Measurements from ENCODE around the gene PABPN1L.
"Not testable (repeated sequence)": the region's sequence is repeated elsewhere in the genome, so short reads cannot be mapped to it uniquely, and the experiment has no call there.

The PABPN1L gene

DNA sequence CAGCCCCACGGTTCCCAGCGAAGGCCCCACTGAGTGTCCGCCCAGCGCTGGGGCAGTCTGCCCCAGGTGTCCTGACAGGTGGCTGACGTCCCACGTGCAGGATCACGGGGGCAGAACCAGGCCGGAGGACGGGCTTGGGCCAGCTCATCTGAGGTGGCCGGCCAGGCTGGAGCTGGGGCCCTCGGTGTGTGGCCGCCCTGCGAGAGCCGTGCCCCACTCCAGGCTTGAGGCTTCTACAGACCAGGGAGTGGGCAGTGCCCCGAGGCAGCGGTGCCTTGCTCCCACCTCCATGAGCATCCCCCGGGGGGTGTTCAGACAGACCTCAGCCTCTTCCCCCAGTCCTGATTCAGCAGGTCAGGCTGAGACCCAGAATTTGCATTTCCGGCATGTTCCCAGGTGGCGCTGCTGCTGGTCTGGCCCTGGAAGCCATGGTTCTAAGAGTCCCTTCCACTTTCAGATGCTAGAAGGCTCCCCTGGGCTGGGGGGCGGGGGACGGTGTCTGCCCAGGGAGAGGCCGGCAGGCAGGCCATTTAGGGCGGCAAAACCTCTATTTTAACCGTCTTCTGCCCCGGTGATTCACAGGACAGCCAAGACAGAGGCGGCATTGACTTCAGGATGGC is 35.4 kb upstream of the PABPN1L start:
- DNase-seq (ENCODE audit: low read depth, low spot score) = no peak

DNA sequence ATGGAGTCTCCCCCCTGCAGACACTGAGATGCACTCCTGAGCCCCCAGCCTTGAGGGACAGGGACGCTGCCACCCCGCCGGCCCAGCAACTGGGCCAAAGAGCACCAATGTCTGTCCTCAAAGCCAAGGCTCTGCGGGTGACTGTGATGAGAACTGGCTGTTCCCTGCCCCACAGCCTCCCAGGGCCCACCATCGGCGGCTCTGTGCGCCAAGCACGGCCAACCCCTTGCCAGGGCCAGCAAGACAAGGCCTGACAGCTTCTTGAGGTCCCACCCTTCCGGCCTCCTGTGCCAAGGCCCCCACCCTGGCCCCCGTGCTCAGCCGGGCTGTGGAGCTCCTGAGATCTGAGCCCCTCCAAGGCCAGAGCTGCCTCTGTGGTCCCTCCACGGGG is 34.2 kb upstream of the PABPN1L start:
- no peak for DNase-seq (ENCODE audit: low read depth, low spot score)

DNA sequence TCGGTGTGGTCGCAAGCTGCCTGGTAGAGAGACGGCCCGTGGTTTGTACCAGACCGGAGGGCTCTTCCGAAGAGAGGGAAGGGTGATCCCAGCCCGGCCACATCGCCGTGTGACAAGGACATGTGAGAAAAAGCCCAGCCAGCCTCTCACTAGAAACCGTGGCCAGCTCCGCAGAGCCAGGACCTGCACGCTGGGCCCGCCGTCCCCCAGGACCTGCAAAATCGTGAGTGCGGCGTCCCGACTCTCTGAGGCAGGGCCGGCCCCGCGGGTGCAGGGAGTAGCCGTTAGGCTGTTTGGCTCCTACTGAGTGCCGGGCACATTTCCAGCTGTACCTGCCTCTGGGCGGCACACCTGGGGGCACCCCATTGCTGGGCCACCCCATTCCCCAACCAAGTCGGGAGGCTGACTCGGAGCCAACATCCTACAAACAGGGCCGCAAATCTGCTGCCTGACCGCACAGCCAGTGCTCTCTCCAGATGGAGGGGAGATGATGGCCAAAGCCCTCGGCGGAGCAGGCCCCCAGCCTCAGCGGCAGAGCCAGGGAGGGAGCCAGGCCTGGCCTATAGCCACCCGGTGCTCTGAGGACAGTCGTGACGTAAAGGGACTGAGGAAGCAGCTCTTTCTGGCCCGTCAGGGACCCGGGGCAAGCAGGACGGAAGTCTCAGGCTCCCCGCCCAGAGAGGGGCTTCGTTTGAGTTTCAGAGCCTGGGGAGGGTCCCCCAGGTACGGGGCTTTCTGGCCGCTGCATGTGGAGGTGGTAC is 33.6 kb upstream of the PABPN1L start:
- no peak for DNase-seq (ENCODE audit: low read depth, low spot score)

DNA sequence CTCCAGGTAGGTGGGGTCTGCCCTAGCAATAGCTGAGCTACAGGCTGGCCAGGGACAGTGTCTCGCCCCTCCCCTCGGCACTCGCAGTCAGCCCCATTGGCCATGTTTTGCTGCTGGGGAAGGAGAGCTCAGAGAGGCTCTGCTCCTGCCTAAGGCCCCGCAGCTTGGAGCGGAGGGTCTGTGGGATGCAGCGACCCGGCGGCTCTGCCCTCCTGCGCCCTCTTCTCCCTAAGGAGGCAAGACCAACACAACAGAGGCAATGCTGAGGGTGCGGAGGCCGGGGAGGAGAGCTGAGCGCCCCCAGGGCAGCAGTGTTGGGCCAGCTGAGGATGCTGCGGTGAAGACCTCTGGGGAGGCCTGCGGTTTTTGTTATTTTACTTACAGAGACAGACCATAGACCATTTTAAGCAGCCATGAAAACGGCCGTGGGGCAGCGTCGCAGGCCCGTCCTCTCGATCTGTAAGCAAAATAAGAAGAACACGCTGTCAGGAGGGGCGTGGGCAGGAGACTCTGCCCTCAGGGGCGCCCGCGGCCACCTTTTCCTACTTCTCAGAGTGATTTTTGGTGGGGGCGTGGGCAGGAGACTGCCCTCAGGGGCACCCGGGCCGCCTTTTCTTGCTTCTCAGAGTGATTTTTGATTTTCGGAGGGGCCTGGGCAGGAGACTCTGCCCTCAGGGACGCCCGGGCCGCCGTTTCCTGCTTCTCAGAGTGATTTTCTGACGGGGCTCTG is 31.4 kb upstream of the PABPN1L start:
- no peak for DNase-seq (ENCODE audit: low read depth, low spot score)

DNA sequence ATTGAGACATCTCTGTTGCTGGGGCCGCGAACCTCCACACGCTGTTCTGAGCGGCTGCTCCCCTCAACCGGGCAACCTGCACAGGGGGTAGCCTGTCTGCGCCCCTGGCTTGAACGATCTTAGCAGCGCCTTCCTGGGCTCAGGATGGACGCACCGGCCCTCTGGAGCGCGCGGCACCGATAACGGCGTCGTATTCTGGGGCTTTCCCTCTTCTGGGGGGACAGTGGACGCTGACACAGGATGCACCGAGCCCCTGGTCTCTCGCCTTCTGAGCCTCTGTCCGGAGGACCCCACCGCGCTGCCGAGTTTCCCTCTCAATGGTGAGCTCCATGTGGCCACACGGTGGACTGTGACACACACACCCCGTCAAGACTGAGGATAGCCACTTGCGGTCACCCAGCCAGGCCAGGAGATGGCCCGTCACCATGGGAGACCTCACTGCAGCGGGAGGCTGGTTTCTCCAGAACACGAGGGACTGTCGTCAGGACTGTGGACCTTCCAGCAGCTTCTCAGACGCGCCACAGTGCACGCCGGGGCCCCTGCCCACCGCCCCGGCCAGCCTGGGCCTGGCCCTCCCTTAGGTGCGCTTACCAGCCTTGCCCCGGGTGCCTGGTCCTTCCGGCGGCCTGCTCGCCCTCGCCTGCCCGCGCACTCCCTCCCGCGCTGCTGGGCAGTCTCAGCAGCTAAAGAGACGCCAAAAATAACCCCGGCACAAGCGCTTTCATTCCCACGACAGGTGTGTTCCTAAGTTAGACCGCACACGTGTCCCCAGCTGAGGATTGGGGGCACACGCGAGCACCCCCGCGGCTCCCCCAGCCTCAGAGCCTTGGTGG is 30.0 kb upstream of the PABPN1L start:
- DNase-seq (ENCODE audit: low read depth, low spot score) = no peak

DNA sequence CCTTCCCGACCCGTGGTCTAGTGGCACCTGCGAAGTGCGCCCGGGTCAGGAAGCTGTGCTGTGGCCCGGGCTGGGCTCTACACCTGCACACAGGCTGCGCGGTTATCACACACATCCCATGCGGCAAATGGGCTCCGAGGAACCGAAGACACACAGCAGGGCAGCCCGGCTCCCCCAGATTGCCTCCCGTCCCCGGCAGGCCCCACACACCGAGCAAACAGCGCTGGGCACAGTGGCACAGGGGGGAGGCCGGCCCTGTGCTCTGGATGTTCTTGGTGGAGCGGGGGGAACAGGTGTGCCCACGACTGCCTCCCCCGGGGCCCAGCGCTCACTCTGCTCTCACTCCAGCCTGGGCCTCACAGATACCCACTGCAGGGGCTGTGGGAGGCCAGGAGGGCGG is 28.9 kb upstream of the PABPN1L start:
- DNase-seq (ENCODE audit: low read depth, low spot score) = no peak

DNA sequence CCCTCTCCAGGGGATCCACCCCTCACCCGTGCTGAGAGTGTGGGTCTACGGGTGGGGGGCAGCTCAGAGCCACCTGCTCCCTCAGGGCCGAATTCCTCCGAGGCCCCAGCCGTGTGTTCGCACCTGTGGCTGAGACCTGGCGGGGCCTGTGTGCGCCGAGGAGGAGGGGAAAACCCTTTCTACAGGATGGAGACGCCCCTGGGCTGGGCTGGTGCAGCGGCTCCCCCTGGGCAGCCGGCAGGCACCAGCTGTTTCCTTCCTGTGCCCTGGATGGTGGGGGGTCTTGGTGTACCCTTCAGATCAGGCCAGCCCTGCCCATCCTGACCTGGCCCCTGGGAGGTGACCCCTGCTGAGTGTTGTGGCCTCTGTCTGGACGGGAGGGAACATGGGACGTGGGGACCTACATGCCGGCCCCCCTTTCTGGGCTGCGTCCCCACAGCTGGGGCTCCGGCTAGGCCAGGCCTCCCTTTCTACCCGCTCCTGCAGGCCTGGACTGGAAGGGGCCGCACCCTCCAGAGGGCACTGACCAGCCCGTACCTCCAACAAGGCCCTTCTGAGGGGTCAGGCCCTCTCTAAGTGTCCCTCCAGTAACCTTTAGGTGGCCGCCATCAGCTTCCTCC is 28.3 kb upstream of the PABPN1L start:
- no peak for DNase-seq (ENCODE audit: low read depth, low spot score)

DNA sequence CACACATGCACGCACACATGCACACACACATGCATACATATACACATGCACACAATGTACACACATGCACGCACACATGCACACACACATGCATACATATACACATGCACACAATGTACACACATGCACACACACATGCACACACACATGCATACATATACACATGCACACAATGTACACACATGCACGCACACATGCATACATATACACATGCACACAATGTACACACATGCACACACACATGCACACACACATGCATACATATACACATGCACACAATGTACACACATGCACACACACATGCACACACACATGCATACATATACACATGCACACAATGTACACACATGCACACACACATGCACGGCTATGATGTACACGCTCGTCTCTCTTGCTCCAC is 27.8 kb upstream of the PABPN1L start:
- not testable (repeated sequence) for DNase-seq (ENCODE audit: low read depth, low spot score)

DNA sequence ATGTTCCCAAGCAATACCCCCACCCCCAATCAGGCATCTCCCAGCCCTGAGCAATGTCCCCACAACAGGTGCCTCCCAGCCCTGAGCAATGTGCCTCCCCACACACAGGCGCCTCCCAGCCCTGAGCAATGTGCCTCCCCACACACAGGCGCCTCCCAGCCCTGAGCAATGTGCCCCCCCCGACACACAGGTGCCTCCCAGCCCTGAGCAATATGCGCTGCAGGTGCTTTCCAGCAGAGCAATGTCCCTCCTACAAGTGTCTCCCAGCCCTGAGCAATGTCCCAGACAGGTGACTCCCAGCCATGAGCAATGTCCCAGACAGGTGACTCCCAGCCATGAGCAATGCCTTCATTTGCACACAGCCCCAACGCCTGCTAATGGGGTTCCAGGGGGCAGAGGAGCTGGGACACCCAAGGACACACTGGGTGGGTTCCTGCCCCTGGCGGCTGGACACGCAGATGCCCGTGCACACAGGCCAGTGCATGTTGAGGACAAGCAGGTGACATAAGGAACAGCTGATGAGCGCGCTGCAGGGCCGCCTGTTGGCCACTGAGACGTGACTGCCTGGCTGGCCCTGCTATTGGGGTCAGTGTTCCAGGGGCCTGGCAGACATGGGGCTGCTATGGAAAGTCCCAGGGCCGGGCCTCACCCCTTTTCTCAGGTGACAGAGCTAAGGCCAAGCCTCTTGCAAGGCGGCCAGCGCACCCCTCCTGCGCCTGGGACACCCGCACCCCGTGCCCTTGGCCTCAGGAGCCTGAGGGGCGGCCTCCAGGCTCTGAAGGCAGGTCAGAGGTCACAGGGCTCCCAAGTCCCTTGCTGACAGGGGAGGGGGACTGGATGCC is 26.9 kb upstream of the PABPN1L start:
- DNase-seq (ENCODE audit: low read depth, low spot score) = no peak

DNA sequence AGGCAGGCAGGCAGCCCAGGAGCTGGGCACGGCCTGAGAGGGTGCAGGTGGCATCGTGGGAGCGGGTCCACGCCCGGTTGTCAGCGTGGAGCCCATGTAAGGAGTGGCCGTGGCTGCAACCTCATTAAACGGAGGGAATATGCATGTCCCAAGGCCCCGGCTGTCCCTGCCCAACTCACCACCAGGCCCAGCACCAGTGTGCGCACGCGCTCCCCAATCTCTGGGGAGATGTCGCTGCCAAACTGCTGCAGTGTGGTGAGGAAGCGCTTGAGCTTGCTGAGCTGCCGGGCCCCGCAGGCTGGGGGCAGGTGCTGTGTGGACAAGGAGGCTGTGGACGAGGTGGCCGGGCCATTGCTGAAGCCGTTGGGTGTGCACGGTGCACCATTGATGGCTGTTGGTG is 25.6 kb upstream of the PABPN1L start:
- no peak for DNase-seq (ENCODE audit: low read depth, low spot score)

DNA sequence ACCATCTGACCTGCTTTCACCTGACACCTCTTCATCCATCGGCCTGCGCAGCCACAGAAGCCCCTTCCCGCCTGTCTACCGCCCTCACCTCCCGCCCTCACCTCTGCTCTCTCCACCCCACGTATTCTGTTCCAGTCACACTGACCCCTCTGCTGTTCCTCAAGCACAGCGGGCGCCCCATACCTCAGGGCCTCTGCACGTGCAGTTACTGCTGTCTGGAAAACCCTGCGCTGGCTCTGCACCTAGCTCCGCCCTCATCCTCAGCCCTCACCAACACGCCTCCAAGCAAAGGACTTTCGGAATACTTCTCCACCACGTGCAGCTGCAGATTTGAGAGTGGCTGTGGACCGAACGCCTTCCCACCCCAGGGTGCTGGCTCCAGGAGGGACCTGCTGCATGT is 24.6 kb upstream of the PABPN1L start:
- DNase-seq (ENCODE audit: low read depth, low spot score) = no peak

DNA sequence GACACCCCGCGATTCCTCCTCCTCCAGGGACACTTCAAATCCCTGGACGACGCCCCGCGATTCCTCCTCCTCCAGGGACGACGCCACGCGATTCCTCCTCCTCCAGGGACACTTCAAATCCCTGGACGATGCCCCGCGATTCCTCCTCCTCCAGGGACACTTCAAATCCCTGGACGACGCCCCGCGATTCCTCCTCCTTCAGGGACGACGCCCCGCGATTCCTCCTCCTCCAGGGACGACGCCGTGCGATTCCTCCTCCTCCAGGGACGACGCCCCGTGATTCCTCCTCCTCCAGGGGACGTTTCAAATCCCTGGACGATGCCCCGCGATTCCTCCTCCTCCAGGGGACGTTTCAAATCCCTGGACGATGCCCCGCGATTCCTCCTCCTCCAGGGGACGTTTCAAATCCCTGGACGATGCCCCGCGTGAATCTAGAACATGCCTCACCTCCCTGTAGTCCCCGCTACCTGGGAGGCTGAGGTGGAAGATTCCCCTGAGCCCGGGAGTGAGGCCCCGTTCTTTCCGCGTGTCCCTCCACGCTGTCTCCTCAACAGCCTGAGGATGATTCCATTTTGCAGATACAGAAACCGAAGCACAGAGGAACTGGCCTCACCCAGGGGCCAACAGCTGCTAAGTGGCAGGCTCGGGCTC is 23.4 kb upstream of the PABPN1L start:
- DNase-seq (ENCODE audit: low read depth, low spot score) = not testable (repeated sequence)

DNA sequence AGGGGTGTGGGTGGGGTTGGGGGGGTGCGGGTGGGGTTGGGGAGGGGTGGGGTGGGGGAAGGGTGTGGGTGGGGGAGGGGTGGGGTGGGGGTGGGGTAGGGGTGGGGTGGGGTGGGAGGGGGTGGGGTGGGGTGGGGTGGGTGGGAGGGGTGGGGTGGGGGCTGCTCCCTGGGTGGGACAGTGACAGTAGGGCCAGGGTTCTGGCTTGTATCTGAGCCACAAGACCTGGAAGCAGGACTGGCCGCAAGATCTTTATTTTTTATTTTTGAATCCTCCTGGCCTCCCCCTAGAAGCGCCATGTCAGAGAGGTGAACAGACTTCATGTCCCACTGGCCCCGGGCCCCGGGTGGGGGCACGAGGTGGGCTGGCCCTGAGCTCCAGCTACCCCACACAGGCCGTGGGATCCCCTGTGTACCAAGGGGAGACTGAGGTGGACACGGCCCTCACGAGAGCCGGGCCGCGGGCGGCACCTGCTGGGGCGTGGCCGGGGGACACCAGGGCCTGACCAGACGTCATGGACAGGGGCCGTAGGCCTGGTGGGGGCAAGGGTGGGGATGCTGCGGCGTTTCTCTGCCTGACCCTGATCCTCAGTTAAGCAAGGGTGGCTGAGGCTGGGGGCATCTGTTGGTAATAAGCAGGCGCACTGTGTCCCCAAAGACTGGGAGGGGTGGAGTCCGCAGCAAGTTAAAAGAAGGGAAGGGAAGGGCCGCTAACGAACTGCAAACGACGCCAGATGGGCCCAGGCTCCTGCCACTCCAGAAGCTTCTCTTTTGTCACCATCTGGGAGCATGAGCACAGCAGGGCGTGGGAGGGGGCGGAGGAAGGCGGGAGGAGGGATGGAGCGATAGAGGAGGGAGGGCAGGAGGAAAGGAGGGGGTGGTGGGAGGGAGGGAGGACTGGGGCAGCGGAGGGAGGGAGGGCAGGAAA is 22.3 kb upstream of the PABPN1L start:
- no peak for DNase-seq (ENCODE audit: low read depth, low spot score)

DNA sequence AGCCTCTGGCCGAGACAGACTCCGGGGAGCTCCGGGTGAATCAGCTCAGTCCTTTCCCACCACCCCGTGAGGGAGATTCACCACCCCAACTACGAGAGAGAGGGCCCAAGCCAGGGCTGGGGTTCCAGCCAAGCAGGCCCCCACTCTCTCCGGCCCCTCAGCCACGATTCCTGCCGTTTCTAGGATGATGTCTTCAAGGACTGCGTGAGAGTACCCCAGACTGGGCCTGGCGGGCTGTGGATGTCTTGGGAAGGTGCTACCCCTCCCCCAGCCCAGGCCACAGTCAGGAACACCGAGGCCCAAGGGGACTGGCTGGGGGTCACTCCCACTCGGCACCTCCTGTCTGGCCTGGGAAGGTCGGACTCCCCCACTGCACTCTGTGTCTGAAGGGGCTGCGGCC is 21.6 kb upstream of the PABPN1L start:
- no peak for DNase-seq (ENCODE audit: low read depth, low spot score)

DNA sequence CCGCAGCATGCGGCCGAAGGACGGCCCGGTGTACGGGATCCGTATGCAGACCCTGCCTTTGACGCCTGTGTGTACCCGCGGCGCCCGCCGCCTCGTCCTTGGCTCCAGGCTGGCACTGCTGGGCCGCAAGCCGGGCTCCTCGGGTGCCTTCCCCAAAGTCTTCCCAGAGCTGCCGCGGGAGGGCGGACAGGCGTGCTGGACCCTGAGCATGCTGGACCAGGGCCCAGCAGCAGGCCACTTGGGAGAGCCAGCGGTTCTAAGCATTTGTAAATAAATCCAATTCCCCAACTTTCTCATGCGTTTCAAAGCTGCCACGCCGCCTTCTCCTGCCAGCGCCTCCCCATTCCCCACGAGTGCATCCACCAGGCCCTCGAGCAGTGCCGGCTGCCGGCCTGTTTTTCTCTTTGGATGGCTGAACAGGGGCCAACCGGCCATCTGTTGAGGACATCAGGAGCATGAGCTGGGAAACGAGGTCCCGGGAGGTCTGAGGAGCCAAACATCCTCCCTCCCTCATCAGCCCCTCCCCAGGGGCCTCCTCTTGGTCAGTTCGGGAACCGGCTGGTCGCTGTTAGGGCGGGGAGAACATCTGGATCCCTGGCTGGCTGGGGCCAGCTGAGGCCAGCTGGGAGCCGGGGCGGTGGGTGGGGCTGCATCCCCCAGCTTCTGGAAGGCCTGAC is 20.5 kb upstream of the PABPN1L start:
- no peak for DNase-seq (ENCODE audit: low read depth, low spot score)

DNA sequence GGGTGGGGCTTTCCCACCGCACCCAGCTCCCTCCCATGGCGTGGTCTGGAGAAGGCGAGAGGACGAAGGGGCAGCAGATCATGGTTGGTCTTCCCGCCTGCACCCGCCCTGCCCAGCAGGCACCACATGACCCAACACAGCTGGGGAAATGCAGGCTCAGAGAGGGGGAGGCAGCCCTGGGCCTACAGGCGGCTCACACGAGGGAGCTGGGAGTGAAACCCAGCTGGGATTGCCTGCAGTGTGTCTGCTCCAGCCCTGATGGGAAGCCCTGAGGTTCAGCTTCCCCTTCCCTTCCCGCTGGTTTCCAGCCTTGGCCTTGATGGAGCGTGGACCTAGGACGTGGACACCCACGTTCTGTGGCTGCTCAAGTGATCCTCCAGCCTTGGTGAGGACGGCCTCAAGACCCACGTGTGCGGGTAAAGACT is 20.0 kb upstream of the PABPN1L start:
- DNase-seq (ENCODE audit: low read depth, low spot score) = no peak

DNA sequence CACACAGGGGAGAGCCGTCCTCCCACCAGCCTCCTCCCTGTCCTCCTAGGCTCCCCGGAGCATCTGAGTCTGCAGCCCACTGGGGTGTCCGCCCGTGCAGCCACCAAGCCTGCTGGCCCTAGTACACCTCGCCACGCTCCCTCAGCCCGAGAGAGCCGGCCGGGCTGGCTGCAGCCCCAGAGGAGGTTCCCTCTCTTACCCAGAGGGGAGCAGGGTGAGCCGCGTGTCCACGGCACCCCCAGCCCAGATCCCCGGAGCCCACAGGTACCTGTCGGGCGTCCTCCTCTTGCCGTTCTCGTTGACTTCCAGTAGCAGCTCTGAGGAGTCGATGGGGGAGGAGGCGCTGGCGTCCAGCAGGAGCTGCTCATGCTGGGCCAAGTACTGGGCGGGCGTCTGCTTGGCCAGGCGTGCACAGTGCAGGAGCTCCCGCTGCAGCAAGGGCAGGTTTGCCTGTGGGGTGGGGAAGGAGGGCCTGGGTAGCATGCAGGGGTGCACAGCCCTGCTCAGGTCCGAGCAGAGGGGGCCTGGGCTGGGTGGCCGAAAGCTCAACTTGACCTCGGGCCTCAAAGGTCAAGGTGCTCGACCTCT is 19.3 kb upstream of the PABPN1L start:
- DNase-seq (ENCODE audit: low read depth, low spot score) = no peak
